Stimulated activated naive CD8-positive, alpha-beta T cell treated with anti-CD3 and anti-CD28 coated beads, Interleukin-15, Interleukin-2, amounts not matched to agents 100 ng/mL and 50 ng/mL, for 24 hours (primary cell): ENCODE data around the gene TMEM19.

Experiments
- H3K27ac Mint-ChIP-seq: one replicate; pipeline ENCODE4 v1.8.0; 2021; ENCODE audit warnings: mild to moderate bottlenecking, mixed read lengths
- H3K27me3 Mint-ChIP-seq: one replicate; pipeline ENCODE4 v1.8.0; 2021; ENCODE audit warnings: mixed read lengths
- H3K36me3 Mint-ChIP-seq: one replicate; pipeline ENCODE4 v1.8.0; 2021; ENCODE audit warnings: low read depth, mixed read lengths
- H3K4me1 Mint-ChIP-seq: one replicate; pipeline ENCODE4 v1.8.0; 2021; ENCODE audit warnings: low read depth, mixed read lengths
- H3K4me3 Mint-ChIP-seq: one replicate; pipeline ENCODE4 v1.8.0; 2021; ENCODE audit warnings: mild to moderate bottlenecking, mixed read lengths
- H3K9me3 Mint-ChIP-seq: one replicate; pipeline ENCODE4 v1.8.0; 2021; ENCODE audit warnings: mixed read lengths

Gene TMEM19

GRCh38 chr12:71752891-71753290 is 67.0 kb downstream of the TMEM19 start:
- Mint-ChIP-seq H3K36me3 (peaks cover 19% of the 10 kb centered on the region), H3K9me3 (no peaks in the 10 kb centered on the region), H3K4me1 (peaks cover 32% of the 10 kb centered on the region), H3K4me3 (no peak overlapping the region), H3K27me3 (peaks cover 19% of the 10 kb centered on the region), H3K27ac (no peak overlapping the region)
